Endometrium (tissue), 2 donors: ENCODE measurements around the gene FERMT3.

ENCODE experiments used
- FAIRE-seq: peaks from 2 replicates; lab custom pipeline; 2012; peaks lifted over from hg19 to GRCh38; lab: Jason Lieb, UNC
- donor health status: control.
- donor health status: control.

FERMT3 gene

DNA sequence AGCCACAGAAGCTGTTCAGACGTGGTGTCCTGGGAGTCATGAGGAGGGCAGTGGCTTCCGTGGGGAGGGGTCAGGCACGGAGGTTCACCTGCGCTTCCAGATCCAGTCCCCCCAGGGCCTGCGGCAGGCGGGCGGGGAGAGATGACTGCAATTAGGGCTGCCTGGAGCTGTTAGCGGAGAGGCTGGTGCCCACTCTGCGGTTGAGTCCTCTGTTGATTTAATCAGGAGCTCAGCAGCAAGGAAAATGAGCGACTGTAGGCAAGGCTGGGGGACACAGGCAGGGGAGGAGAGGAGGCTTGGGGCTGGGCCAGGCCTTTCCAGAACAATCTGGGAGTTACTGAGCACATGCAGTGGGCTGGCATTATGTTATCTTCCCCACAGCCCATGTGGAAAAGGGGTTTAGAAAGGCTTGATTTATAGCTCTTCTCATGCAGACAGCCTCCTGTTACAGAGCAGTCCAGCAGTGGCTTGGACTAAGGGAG, 57.9 kb downstream of the FERMT3 start:
- no peak for FAIRE-seq

DNA sequence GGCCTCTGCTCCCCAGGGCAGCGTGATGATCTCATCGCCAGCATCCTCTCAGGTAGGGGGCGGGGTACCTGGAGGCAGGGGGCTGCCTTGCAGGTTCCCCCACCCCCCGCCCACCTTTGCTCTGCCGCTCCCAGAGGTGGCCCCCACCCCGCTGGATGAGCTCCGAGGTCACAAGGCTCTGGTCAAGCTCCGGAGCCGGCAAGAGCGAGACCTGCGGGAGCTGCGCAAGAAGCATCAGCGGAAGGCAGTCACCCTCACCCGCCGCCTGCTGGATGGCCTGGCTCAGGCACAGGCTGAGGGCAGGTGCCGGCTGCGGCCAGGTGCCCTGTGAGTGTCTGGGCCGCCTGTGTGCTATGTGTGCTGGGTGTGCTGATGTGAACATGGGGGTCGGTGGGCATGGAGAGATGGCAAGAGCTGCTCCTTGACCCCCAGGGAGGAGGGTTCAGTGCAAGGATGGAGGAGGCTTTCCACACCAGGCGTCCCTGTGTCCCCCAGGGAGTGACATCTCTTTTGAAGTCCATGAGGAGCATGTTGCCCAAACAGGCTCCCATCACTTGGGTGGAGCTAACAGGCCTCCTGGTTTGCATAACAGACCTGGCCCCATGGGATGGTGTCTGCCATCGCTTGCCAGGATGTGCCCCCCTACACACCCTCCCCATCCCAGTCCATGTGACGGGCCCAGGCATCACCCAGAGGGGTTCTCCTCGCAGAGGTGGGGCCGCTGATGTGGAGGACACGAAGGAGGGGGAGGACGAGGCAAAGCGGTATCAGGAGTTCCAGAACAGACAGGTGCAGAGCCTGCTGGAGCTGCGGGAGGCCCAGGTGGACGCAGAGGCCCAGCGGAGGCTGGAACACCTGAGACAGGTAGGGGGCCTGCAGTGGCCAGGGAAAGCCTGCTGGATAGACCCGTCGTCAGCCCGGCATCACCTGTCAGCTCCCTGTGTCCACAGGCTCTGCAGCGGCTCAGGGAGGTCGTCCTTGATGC, 58.9 kb downstream of the FERMT3 start:
- FAIRE-seq: no peak

DNA sequence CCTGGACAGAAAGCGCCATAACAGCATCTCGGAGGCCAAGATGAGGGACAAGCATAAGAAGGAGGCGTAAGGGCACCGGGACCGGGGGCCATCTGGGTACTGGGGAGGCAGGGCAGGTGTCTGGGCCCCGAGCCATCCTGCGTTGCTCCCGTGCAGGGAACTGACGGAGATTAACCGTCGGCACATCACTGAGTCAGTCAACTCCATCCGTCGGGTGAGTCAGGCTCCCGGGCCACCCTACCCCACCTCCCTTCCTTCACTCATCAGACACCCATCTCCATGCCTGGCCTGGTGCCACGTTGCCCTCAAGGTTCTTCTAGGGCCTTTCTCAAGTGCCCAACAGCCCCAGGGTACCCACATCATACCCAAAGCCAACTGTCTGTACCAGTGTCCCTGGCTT, 59.8 kb downstream of the FERMT3 start:
- FAIRE-seq: no peak

DNA sequence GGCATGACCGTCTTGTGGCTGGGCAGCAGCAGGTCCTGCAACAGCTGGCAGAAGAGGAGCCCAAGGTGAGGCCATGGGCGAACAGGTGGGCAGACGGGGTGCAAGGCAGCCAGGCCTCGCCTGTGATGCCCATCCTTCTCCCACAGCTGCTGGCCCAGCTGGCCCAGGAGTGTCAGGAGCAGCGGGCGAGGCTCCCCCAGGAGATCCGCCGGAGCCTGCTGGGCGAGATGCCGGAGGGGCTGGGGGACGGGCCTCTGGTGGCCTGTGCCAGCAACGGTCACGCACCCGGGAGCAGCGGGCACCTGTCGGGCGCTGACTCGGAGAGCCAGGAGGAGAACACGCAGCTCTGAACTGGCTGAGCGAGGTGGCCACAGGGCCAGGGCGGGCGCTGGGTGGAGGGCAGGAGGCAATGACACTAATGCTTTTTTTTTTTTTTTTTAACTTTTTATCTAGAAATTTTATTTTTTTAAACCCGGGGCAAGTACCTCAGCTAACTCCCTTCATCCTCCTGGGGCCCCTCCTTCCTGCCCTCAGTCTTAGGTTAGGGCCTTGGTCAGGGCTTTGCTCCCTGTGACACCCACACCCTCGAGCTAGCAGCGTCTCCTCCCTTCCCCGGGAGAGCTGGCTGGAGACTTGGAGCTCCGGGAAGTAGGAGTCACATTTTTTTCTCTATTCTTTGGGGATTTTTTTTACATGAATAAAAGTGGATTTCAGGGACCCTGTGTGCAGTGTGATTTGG, 60.9 kb downstream of the FERMT3 start:
- FAIRE-seq: no peak

DNA sequence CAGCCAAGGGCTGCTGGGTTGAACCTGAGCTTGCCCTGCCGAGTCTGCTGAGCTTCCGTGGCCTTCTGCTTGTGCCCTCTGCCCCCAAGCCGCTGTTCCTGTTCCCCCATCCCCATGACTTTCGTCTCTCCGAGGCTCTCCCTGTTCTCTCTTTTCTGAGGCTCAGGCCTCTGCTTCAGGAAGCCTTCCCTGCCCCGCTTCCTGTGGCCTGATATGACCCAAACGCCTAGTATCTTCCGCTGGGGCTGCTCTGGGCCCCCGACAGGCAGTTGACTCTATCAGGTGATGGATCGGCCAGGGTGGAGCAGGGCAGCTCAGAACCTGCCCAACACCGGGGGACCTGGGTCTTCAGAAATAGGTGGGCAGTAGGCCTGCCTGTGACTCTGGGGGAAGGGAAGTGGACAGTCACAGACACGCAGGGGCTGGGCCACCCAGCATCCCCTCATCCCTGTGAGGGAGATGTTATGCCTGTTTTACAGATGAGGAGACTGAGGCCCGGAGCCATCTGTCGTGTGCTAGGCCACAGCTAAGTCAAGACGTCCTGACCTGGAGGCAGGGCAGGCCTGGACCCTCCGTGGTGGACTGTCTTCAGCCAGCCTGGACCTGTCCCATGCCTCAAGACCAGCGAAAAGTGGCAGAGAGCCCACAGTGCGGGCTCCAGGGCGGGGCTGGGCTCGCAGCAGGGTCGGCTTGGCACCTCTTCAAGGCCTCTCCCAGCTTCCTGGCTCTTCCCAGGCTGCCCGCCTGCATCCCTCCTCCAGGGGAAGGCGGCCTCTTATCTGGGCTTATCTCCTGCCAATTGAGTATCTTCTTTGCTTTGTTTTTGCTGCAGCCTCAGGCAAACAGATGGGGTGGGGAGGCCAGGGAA, 61.7 kb downstream of the FERMT3 start:
- no peak for FAIRE-seq

DNA sequence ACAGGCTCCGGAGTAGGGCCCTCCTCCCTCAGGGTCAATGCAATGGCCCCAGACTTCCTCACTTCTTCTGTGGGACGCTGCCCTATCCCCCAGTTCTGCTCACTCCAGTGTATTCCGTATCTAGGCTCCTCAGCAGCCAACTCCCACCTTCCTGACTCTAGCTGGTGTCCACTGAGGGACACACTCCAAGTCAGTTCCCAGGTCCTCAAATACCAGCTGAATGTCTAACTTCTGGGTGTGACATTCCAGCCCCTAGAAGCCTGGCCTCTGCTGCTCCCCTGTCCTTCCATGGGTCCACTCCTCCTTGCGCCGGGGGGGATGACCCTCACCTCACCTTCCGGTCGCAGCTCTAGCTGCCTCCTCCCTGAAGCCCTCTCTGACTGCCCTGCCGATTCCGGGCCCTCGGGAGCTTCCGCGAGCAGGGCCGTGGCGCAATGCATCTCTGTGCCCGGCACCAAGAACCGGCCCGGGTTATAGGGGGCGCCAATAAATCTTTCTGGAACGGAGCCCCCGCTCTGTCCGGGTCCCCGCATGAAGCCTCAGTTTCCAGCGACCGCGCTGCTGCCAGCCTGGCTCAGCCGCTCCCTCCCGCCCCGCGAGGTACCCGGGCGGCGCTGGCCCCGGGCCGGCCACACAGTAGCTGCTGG, 62.5 kb downstream of the FERMT3 start:
- no peak for FAIRE-seq

DNA sequence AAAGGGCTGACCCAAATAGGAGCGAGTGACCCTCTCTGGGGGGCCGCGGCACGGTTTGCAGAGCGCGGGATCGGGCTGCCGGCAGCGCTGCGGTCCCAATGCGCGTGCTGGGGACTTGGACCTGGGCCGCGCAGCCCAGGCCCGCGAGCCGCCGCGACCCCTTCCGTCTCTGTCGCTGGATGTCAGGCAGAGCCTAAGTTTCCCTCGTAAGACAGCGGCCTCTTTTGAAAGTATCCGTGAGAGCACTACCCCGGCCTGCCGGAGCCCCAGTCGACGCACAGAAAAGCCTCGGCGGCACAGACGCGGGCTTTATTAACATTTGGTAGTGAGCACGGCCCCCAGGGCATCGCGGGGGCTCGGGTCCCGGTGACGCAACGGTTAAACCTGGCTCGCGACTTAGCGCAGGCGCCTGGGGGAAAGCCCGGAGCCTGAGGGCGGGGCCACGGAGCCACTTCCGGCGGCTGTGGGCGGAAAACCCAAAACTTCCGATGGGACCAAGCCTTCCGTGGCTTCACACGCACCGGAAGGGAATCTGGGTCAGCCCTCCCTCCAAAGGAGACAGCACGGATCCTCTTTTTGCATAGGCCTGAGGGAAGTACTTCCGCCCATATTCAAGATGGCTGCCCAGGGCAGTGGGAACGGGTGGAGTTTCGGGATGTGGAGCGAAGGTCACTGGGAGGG, 63.2 kb downstream of the FERMT3 start:
- FAIRE-seq: peak; percentile 95
